ENCODE data around the gene PHETA2.

The PHETA2 gene

DNA sequence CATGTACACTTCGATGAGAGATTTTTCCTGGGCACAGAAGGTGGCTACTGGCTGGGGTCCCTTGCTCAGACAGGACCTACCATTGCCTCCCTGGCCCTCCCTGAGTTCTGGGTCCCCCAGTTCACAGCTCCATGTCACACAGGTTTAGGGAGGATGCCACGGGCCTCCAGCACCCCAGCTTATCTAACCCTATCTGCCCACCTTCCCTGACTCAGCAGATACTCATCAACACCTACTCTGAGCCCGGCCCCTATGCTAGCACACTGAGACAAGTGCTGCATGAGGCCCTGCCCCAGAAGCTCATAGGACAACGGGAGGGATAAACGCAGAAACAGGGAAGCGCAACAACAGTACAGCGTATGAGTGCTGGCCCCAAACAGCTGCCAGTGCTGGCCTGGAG is 13.0 kb upstream of the PHETA2 start:
- no peak overlapping the region for H3K9ac ChIP-seq (ENCODE audit: low read depth, low read length)
- H3K9me3 ChIP-seq (replicated peaks; ENCODE audit: low read length) = no peaks in the 10 kb centered on the region
- no peak overlapping the region for H3K4me2 ChIP-seq (ENCODE audit: low read length)
- peaks cover 27% of the 10 kb centered on the region for H3K36me3 ChIP-seq (ENCODE audit: insufficient read depth, low read length)
- H3K4me3 ChIP-seq (ENCODE audit: low read length) = no peak overlapping the region
- H3K4me1 ChIP-seq (ENCODE audit: control insufficient read depth, insufficient read depth, low read length) = no peaks in the 10 kb centered on the region
- no peaks in the 10 kb centered on the region for H3K27me3 ChIP-seq (ENCODE audit: control insufficient read depth, insufficient read depth, low read length)

DNA sequence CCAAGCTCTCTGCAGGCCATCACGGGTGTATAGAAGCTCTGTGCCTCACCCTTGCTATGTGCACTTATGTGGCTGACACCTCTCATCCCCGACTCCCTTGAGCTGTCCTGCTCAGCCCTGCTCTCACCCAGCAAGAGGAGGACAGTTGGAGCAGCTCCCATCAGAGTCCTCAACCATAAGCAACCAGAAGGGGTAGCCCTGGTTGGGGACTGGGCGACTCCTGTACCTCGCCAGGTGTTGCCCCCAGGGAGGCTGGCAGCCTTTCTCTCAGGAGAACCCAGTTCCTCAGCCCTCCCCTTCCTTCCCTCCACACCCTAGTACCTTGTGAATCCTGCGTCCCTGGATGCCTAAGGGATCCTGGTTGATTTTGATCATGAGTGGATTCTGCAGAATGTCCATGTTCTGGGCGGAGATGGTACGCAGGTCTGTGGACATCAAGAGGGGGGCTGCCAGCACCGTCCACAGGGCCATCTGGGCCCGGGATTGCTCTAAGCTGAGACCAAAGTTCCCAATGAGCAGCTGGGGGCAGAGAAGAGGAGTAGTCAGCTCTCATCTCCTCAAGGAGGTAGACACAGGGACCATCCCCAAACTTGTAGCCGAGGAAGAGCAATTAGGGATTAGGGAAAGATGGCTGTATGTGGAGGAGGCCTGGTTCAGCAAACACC is 11.4 kb upstream of the PHETA2 start:
- Histone ChIP-seq H3K4me3 (ENCODE audit: low read length) (no peak overlapping the region), H3K36me3 (ENCODE audit: insufficient read depth, low read length) (peaks cover 31% of the 10 kb centered on the region), H3K9ac (ENCODE audit: low read depth, low read length) (no peak overlapping the region), H3K4me2 (ENCODE audit: low read length) (no peak overlapping the region), H3K4me1 (ENCODE audit: control insufficient read depth, insufficient read depth, low read length) (no peaks in the 10 kb centered on the region), H3K27me3 (ENCODE audit: control insufficient read depth, insufficient read depth, low read length) (no peaks in the 10 kb centered on the region), H3K9me3 (replicated peaks; ENCODE audit: low read length) (no peaks in the 10 kb centered on the region)

DNA sequence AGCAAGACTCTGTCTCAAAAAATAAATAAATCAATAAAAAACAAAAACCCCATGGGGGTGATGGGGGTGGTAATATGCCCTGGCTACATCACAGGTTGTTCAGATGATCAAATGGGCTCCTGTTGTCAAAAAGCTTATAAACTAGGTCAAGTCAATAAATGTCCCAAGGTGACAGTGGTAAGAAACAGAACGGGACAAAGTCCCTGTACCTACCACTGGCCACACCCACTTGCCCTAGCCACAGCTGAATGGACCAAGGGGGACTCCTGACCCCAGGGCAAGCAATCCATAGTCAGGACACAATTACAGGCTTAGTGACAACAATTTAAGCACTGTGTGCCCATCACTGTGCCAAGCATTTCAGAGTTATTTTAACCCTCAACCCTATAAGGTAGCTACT is 9.4 kb upstream of the PHETA2 start:
- no peaks in the 10 kb centered on the region for H3K9me3 ChIP-seq (replicated peaks; ENCODE audit: low read length)
- H3K4me3 ChIP-seq (ENCODE audit: low read length) = no peak overlapping the region
- no peak overlapping the region for H3K4me2 ChIP-seq (ENCODE audit: low read length)
- H3K4me1 ChIP-seq (ENCODE audit: control insufficient read depth, insufficient read depth, low read length) = peaks cover 1% of the 10 kb centered on the region
- peaks cover 31% of the 10 kb centered on the region for H3K36me3 ChIP-seq (ENCODE audit: insufficient read depth, low read length)
- no peaks in the 10 kb centered on the region for H3K27me3 ChIP-seq (ENCODE audit: control insufficient read depth, insufficient read depth, low read length)
- no peak overlapping the region for H3K9ac ChIP-seq (ENCODE audit: low read depth, low read length)

DNA sequence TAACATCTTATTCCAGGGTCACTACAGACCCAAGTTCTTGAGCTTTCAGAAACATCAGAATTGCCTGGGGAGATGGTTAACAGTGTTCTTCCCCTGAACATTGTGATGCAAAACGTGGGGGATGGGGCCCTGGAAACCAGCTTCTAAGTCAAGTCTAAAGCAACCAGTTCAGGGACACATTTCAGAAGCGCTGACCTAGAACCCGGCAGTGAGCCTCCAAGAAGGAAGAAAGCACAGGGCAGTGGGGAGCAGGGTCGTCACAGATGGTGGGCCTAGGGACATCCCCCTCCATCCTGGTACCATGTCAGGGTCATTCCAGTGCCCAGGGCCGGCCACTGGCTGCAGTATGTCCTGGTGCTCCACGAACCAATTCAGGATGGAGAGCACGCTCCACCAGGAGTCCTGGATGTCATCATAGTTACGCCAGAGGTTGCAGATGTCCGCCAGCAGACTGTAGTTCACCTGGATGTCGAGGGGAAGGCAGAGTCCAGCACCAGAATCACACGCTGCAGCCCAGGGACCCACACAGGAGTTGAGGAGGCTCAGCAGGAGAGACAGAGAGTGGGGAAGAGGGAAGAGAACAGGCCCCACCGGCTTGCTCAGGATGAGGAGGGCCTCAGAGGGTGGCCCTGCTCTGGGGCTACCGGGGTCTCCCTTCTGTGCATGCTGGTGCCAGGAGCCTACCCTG is 8.5 kb upstream of the PHETA2 start:
- Histone ChIP-seq H3K9me3 (replicated peaks; ENCODE audit: low read length) (no peaks in the 10 kb centered on the region), H3K4me1 (ENCODE audit: control insufficient read depth, insufficient read depth, low read length) (peaks cover 9% of the 10 kb centered on the region), H3K4me2 (ENCODE audit: low read length) (no peak overlapping the region), H3K4me3 (ENCODE audit: low read length) (no peak overlapping the region), H3K27me3 (ENCODE audit: control insufficient read depth, insufficient read depth, low read length) (no peaks in the 10 kb centered on the region), H3K9ac (ENCODE audit: low read depth, low read length) (no peak overlapping the region), H3K36me3 (ENCODE audit: insufficient read depth, low read length) (peaks cover 23% of the 10 kb centered on the region)

DNA sequence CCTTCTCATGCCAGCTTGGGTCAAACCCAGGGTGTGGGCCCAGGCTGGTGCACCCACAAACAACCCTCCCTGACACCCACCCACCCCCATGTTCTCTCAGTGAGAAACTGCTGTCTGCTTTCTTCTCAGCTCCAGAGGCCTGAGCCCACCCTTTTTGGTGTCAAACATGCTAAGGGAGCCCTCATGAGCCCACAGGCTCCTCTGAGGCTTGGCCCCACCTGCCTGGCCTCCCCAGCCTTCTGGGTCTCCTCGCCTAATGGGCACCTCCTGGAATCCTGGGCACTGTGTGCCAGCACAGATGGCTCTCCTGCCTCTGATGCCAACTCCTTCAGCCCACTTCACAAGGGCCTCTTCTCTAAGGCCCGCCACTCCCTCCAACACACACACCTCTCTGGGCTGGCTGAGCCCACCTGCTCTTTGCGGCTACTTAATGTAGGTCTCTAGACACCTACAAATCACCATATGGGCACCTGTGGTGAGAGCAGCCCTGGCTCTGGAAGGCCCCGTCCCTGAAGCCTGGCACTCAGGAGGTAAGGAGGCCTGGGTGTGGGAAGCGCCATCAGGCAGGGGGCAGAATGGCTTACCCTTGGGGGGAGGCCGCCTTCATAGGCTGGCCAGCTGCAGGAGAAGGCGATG is 7.8 kb upstream of the PHETA2 start:
- Histone ChIP-seq H3K27me3 (ENCODE audit: control insufficient read depth, insufficient read depth, low read length) (no peaks in the 10 kb centered on the region), H3K36me3 (ENCODE audit: insufficient read depth, low read length) (peaks cover 16% of the 10 kb centered on the region), H3K4me1 (ENCODE audit: control insufficient read depth, insufficient read depth, low read length) (peaks cover 13% of the 10 kb centered on the region), H3K9me3 (replicated peaks; ENCODE audit: low read length) (no peaks in the 10 kb centered on the region), H3K9ac (ENCODE audit: low read depth, low read length) (no peak overlapping the region), H3K4me3 (ENCODE audit: low read length) (no peak overlapping the region), H3K4me2 (ENCODE audit: low read length) (no peak overlapping the region)

DNA sequence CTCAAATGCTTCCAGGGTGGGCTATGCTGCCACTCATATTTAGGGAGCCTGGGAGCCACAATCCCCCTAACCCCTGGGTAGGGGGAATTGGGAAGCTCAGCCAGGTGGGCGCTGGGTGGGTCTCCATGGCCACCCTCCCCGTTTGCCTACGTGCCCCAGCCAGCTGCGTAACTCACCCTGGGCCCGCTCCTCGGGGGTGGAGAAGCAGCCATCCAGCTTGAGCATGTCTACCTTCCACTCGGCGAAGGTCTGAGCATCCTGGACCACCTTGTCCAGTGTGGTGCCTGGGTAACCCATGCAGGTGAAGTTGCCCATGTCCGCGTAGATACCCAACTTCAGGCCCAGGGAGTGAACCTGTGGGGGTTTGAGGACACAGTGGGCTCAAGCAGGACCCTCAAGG is 7.1 kb upstream of the PHETA2 start:
- H3K4me3 ChIP-seq (ENCODE audit: low read length) = no peak overlapping the region
- H3K27me3 ChIP-seq (ENCODE audit: control insufficient read depth, insufficient read depth, low read length) = no peaks in the 10 kb centered on the region
- no peak overlapping the region for H3K4me2 ChIP-seq (ENCODE audit: low read length)
- H3K36me3 ChIP-seq (ENCODE audit: insufficient read depth, low read length) = peaks cover 12% of the 10 kb centered on the region
- peaks cover 16% of the 10 kb centered on the region for H3K4me1 ChIP-seq (ENCODE audit: control insufficient read depth, insufficient read depth, low read length)
- H3K9ac ChIP-seq (ENCODE audit: low read depth, low read length) = no peak overlapping the region
- H3K9me3 ChIP-seq (replicated peaks; ENCODE audit: low read length) = no peaks in the 10 kb centered on the region

DNA sequence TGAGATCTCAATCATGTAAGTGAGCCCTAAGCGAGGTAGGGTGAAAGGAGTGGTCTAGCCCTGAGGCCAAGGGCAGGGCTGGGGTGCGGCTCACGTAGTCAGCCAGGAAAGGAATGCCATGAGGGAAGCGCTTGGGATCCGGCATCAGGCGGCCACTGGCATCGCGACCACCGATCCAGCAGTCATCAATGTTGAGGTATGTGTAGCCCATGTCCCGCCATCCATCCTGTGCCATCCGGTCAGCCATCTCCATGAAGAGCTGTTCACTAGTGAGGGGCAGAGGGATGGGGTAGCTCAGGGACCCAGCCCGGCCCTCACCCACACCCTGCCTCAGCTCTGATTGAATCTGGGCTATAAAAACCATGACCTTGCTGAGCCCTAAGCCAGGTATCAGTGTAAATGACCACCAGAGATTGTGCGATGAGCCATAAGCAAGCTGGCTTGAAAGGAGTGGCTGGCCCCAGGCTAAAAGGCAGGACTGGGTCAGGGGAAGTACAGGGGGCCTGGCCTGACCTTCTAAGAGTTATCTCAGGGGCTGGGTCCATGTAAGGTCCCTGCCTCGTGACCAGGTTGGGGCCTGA is 6.3 kb upstream of the PHETA2 start:
- H3K4me3 ChIP-seq (ENCODE audit: low read length) = no peak overlapping the region
- H3K9ac ChIP-seq (ENCODE audit: low read depth, low read length) = no peak overlapping the region
- H3K4me1 ChIP-seq (ENCODE audit: control insufficient read depth, insufficient read depth, low read length) = peaks cover 16% of the 10 kb centered on the region
- H3K9me3 ChIP-seq (replicated peaks; ENCODE audit: low read length) = no peaks in the 10 kb centered on the region
- H3K27me3 ChIP-seq (ENCODE audit: control insufficient read depth, insufficient read depth, low read length) = no peaks in the 10 kb centered on the region
- H3K36me3 ChIP-seq (ENCODE audit: insufficient read depth, low read length) = peaks cover 12% of the 10 kb centered on the region
- no peak overlapping the region for H3K4me2 ChIP-seq (ENCODE audit: low read length)

DNA sequence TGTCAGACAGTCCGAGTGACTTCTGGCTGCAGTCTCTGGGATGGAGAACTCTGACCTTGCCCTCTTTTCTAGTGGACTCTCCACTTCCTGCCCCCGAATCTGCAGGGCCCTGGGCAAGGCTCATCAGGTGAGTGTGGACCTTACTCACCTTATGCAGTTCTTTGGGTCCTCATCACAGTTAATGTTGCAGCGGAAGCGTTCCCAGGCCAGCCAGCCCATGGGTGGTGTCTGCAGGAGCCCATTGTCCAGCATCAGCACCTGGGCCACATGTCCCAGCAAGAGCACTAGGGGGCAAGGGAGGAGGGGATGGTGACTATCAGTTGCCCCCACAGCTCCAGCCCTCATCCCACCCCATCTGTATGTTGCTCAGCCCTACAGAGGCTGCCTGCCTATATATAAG is 5.8 kb upstream of the PHETA2 start:
- Histone ChIP-seq H3K27me3 (ENCODE audit: control insufficient read depth, insufficient read depth, low read length) (no peaks in the 10 kb centered on the region), H3K4me1 (ENCODE audit: control insufficient read depth, insufficient read depth, low read length) (peaks cover 16% of the 10 kb centered on the region), H3K9me3 (replicated peaks; ENCODE audit: low read length) (no peaks in the 10 kb centered on the region), H3K4me2 (ENCODE audit: low read length) (no peak overlapping the region), H3K9ac (ENCODE audit: low read depth, low read length) (no peak overlapping the region), H3K4me3 (ENCODE audit: low read length) (no peak overlapping the region), H3K36me3 (ENCODE audit: insufficient read depth, low read length) (peaks cover 12% of the 10 kb centered on the region)

DNA sequence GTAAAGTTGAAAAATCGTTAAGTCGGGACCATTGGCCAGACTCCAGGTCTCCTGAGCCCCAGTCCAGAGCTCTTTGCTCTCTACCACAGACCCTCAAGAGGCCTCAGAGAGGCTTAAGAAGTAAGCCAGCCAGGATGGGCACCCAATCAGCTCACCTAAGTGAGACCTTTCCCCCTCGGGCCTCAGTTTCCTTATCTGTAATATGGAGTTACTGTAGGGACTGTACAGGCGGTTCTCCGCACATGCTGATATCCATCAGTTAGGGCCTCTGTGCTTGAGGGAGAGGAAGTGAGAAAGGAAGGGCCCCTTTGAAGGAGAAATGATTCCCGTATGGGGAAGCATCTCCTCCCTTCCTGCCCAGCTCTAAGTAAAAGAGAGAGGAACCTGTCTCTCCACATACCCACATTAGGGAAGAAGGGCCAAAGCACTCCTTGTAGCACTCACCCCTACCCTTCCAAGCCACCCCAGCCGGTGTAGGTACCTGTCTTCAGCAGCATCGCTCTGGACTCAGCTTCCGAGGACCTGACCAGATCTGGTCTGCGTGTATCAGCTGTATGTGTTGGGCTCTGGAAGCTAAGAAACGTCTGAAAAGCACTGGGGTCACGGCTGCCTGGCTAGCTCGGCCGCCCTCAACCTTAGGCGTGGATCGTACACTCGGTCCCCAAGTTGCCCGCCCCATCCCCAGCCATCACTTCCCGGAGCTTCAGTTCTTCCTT is 4.1 kb upstream of the PHETA2 start:
- Histone ChIP-seq H3K36me3 (ENCODE audit: insufficient read depth, low read length) (peaks cover 12% of the 10 kb centered on the region), H3K4me1 (ENCODE audit: control insufficient read depth, insufficient read depth, low read length) (peaks cover 32% of the 10 kb centered on the region), H3K27me3 (ENCODE audit: control insufficient read depth, insufficient read depth, low read length) (no peaks in the 10 kb centered on the region), H3K9ac (ENCODE audit: low read depth, low read length) (peak overlapping the region; percentile 81), H3K4me3 (ENCODE audit: low read length) (peak overlapping the region; percentile 74), H3K4me2 (ENCODE audit: low read length) (peak overlapping the region; percentile 78), H3K9me3 (replicated peaks; ENCODE audit: low read length) (no peaks in the 10 kb centered on the region)

DNA sequence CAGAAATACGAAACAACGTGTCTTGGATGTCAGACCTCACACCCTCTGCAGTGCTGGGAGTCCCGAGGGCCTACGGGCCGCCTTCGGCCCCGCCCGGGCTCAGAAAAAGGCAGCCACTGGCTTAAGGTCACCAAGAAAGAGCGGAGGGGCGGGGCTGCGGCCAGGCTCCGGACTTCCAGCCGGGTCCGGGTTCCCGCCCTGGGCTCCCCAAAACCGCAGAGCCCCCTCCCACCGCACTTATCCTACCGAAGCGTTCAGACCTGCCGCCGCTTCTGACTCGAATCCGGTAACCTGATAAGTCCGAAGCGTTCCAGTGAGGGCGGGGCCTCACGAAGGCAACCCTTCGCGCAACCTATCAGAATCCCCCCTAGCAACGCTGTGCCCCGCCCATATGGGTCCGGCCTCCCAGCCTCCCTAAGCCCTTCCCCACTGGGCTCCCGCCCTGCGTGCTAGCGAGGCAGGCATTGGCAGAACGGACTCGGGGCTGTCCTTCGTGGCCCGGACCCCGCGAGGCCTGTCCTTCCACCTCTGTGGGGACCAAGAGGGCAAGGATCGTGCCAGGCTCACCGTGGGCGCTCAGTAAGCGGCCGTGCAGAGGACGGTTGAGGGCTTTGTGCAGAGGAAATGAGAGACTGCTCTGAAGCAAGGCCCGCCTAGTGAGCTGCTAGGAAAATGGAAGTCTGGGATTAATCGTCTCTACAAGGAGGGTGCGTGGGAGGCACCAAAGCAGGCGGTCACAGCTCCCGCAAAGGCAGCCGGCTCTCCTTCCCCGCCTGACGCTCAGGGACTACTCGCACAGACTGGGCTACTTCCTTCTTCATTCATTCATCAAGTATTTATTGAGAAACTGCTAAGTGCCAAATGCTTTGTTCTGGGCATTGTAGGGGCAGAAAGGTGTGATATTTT is 3.3 kb upstream of the PHETA2 start, which contains the start of gene NAGA:
Gene NAGA (minus strand): TSS at position 296 of the 906 bp plus-strand sequence. CDS start 515 bp downstream, outside the sequence.
- H3K4me1 ChIP-seq (ENCODE audit: control insufficient read depth, insufficient read depth, low read length) = peaks cover 38% of the 10 kb centered on the region
- peak within 1 kb of the TSS; percentile 78 for H3K4me2 ChIP-seq (ENCODE audit: low read length)
- H3K9me3 ChIP-seq (replicated peaks; ENCODE audit: low read length) = no peaks in the 10 kb centered on the region
- no peaks in the 10 kb centered on the region for H3K27me3 ChIP-seq (ENCODE audit: control insufficient read depth, insufficient read depth, low read length)
- H3K36me3 ChIP-seq (ENCODE audit: insufficient read depth, low read length) = peaks cover 10% of the 10 kb centered on the region
- H3K4me3 ChIP-seq (ENCODE audit: low read length) = peak within 1 kb of the TSS; percentile 74
- H3K9ac ChIP-seq (ENCODE audit: low read depth, low read length) = peak within 1 kb of the TSS; percentile 81

Data from skeletal muscle satellite cell (primary cell).